Left lung (tissue), 10 donors: ENCODE results near the gene METTL25. TPM values are rescaled to one million over a fixed set of nuclear protein-coding genes. Genes with fewer than 3 reads are reported as not detected.

Source experiments
- ATAC-seq: fragments of 200-7000 bp; cut with Tn5 transposase; one replicate; pipeline ENCODE4 v1.9.1; 2020; ENCODE audit warnings: moderate library complexity
- DNase-seq, 4 donors: peaks; one replicate each; pipeline ENCODE4 v3.0.0-alpha.2; 2013 to 2020
- H3K27ac ChIP-seq, 2 donors: fragments of 200-600 bp; sonication (generic) in 1 of 2; one replicate each; pipeline versions ENCODE4 v1.5.0 to v1.8.0; 2020 to 2021
- H3K27me3 ChIP-seq, 2 donors: fragments of 200-600 bp; sonication (generic) in 1 of 2; one replicate each; pipeline versions ENCODE4 v1.5.0 to v1.8.0; 2020 to 2021
- H3K36me3 ChIP-seq, 2 donors: fragments of 200-600 bp; sonication (generic) in 1 of 2; one replicate each; pipeline versions ENCODE4 v1.5.0 to v1.8.0; 2020 to 2021
- H3K4me1 ChIP-seq, 2 donors: fragments of 200-600 bp; one replicate each; pipeline ENCODE4 v1.8.0; 2021
- H3K4me3 ChIP-seq, 2 donors: fragments of 200-600 bp; sonication (generic) in 1 of 2; one replicate each; pipeline versions ENCODE4 v1.5.0 to v1.8.0; 2020 to 2021; ENCODE audit warnings: mild to moderate bottlenecking in 1 of 2
- H3K9me3 ChIP-seq, 2 donors: fragments of 200-600 bp; sonication (generic) in 1 of 2; one replicate each; pipeline versions ENCODE4 v1.5.0 to v1.8.0; 2020 to 2021
- intact Hi-C, 2 donors: fragments of 100-400 bp; cut with DNase I; formaldehyde crosslinking; loops; one replicate each; pipeline versions ENCODE4 v1.11.2 to v1.14.2; 2022
- polyA plus RNA-seq, 6 donors: library from polyadenylated mRNA; unstranded; fragments of 120-200 nt; gene quantifications; one replicate each; pipeline ENCODE4 v1.2.1, GENCODE V29; 2013; ENCODE audit not compliant: insufficient read length in 6 of 6
- total RNA-seq, 2 donors: library from RNA; stranded (reverse); fragmentation: NEBNext Ultra II Directional; extraction: Animal tissue kit (Norgen Biotek cat#: 25700); gene quantifications; one replicate each; pipeline ENCODE4 v1.2.1, GENCODE V29; 2021
- TF ChIP-seq, protein P1 (sequence below), 2 donors: fragments of 200-600 bp; sonication (generic) in 1 of 2; IDR thresholded peaks; one replicate each; pipeline versions ENCODE4 v1.5.0 to v1.8.0; 2021; ENCODE audit warnings: antibody characterized with exemption in 2 of 2
- donor health status: DM: no; HTN: yes; CAD: no.
- donor health status: DM: no; HTN: no; CAD: no.

Gene METTL25
- total and polyA plus RNA-seq, 8 donors = 10.8 to 16.9 (median 13.9) TPM

DNA sequence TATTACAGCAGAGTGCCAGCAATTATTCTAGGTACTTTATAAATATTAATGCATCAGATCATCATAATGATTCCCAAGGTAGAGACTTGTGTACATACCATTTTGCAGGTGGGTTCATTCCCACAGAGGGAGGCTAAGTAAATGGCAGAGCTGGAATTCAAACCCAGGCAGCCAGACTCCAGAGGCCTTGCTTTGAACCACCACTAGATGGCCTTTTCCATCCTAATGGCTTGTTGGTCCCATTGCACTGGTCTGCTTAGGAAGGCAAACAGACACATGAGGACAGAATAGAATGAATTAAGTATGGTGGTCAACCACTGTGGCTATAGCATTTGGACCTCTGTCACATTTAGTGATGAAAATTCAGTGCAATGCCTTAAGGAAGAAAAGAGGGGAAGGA is 158.7 kb downstream of the METTL25 start:
- intact Hi-C loops = no loop called here
- Histone ChIP-seq H3K4me3 (no peak overlapping the region), H3K9me3 (no peaks in the 10 kb centered on the region), H3K27me3 (no peaks in the 10 kb centered on the region), H3K36me3 (no peaks in the 10 kb centered on the region), H3K4me1 (no peaks in the 10 kb centered on the region), H3K27ac (no peak overlapping the region)
- TF ChIP-seq, protein P1, sequence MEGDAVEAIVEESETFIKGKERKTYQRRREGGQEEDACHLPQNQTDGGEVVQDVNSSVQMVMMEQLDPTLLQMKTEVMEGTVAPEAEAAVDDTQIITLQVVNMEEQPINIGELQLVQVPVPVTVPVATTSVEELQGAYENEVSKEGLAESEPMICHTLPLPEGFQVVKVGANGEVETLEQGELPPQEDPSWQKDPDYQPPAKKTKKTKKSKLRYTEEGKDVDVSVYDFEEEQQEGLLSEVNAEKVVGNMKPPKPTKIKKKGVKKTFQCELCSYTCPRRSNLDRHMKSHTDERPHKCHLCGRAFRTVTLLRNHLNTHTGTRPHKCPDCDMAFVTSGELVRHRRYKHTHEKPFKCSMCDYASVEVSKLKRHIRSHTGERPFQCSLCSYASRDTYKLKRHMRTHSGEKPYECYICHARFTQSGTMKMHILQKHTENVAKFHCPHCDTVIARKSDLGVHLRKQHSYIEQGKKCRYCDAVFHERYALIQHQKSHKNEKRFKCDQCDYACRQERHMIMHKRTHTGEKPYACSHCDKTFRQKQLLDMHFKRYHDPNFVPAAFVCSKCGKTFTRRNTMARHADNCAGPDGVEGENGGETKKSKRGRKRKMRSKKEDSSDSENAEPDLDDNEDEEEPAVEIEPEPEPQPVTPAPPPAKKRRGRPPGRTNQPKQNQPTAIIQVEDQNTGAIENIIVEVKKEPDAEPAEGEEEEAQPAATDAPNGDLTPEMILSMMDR (IDR thresholded peaks at IDR 0.05) = peak; percentile 10 to 14
- DNase-seq (no peak), ATAC-seq (peak; percentile 23)

DNA sequence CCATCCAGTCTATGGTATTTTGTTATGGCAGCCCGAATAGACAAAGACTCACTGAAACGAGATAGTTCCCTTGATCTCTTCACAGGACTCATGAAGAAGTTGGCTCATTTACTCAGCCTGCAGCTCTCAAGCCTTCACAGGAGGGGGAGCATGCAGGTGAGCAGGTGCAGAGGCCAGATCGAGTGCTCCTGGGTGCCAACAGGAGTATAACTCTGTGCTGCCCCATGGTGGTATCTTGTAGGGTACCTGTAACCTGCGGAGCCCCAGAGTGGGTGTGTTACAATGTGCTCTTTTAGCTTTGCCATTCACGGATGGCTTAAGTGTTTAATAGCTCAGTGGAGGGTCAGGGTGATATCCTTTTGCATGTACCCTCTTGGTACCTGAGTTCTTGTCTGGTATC is 159.5 kb downstream of the METTL25 start:
- Histone ChIP-seq H3K9me3 (no peaks in the 10 kb centered on the region), H3K27ac (no peak overlapping the region), H3K36me3 (no peaks in the 10 kb centered on the region), H3K27me3 (no peaks in the 10 kb centered on the region), H3K4me1 (no peaks in the 10 kb centered on the region), H3K4me3 (no peak overlapping the region)
- no peak for DNase-seq
- intact Hi-C loops = no loop called here
- TF ChIP-seq, protein P1 (IDR thresholded peaks at IDR 0.05) = no peak
- ATAC-seq = no peak

DNA sequence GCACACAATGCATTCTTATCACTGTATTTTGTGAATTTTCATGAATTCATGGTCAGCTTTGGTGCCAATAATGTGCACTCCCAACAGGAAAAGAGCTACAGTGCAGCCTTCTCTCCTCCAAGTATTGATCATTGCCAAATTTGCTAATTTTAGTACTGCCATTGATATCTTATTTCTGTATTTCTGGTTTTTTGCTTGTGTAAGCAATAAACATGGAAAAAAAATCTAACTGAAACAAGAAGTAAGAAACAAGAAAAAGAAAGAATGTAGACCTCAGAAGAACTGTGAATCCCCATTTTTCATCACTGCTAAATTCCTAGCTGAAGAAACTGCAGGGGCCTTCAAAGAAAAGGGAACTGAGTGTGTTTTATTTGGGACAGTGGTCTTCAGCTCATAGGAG is 161.2 kb downstream of the METTL25 start:
- intact Hi-C loops = no loop called here
- Histone ChIP-seq H3K27ac (no peak overlapping the region), H3K9me3 (no peaks in the 10 kb centered on the region), H3K4me3 (no peak overlapping the region), H3K36me3 (no peaks in the 10 kb centered on the region), H3K27me3 (no peaks in the 10 kb centered on the region), H3K4me1 (no peaks in the 10 kb centered on the region)
- TF ChIP-seq, protein P1 (IDR thresholded peaks at IDR 0.05) = no peak
- ATAC-seq = no peak
- DNase-seq = no peak

DNA sequence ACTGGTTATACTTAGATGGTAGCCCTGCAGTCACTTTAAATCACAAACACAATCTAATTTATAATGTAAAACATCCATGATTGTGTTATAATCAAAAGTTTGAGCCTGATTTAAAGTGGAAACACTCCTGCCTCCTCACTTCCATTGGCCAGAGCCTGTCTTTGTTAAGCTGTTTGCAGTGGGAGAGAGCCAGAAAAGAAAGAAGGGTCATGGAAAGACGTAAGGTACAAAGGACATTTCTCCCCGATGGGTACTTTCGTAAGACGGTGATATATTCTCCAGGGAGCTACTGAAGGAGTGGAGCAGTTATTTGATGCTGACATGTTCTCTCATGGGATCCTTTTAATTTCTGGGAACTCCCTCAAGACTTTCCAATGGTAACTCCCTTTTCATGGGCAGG is 164.0 kb downstream of the METTL25 start:
- Histone ChIP-seq H3K27me3 (no peaks in the 10 kb centered on the region), H3K4me3 (no peak overlapping the region), H3K27ac (no peak overlapping the region), H3K9me3 (no peaks in the 10 kb centered on the region), H3K4me1 (no peaks in the 10 kb centered on the region), H3K36me3 (no peaks in the 10 kb centered on the region)
- DNase-seq (no peak), ATAC-seq (no peak)
- TF ChIP-seq, protein P1 (IDR thresholded peaks at IDR 0.05) = no peak
- intact Hi-C loops = loop anchor here in 1 of 2 donors (10.0 kb wide), 1 partner anchor 103 kb away; no protein-coding TSS in a partner anchor

DNA sequence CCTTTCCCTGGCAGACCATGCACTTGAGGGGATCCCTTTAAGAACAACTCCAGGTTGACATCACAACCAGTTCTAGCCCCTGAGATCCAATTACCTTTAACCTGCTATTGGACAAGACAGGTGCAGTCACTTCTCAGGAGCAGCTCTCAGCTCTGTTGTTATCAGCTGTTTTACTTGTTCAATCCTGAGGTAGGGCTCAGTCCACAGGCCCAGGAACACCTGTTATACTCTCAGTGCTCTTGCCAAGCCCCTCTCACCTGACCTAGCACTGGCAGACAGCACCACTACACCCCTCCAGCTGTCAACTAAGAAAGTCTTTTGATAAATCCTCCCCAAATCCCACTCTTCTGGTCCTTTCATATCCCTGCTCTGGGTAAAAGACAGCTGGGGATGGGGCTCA is 164.4 kb downstream of the METTL25 start:
- Histone ChIP-seq H3K4me1 (no peaks in the 10 kb centered on the region), H3K27ac (no peak overlapping the region), H3K9me3 (no peaks in the 10 kb centered on the region), H3K27me3 (no peaks in the 10 kb centered on the region), H3K4me3 (no peak overlapping the region), H3K36me3 (no peaks in the 10 kb centered on the region)
- TF ChIP-seq, protein P1 (IDR thresholded peaks at IDR 0.05) = no peak
- no peak for DNase-seq
- intact Hi-C loops = loop anchor here in 1 of 2 donors (10.0 kb wide), 1 partner anchor 102 kb away; no protein-coding TSS in a partner anchor
- ATAC-seq = no peak
